GM21528 (cell line): ENCODE measurements around the gene STUB1.
"Not testable (repeated sequence)": the region's sequence is repeated elsewhere in the genome, so short reads cannot be mapped to it uniquely, and the experiment has no call there.

Source experiments
- ATAC-seq: cut with Tn5 transposase; IDR thresholded peaks from one replicate; pipeline ENCODE4 v1.9.1; 2021; ENCODE audit warnings: mild to moderate bottlenecking, moderate library complexity; ENCODE audit not compliant: unreplicated experiment, low FRiP score

STUB1 gene

DNA sequence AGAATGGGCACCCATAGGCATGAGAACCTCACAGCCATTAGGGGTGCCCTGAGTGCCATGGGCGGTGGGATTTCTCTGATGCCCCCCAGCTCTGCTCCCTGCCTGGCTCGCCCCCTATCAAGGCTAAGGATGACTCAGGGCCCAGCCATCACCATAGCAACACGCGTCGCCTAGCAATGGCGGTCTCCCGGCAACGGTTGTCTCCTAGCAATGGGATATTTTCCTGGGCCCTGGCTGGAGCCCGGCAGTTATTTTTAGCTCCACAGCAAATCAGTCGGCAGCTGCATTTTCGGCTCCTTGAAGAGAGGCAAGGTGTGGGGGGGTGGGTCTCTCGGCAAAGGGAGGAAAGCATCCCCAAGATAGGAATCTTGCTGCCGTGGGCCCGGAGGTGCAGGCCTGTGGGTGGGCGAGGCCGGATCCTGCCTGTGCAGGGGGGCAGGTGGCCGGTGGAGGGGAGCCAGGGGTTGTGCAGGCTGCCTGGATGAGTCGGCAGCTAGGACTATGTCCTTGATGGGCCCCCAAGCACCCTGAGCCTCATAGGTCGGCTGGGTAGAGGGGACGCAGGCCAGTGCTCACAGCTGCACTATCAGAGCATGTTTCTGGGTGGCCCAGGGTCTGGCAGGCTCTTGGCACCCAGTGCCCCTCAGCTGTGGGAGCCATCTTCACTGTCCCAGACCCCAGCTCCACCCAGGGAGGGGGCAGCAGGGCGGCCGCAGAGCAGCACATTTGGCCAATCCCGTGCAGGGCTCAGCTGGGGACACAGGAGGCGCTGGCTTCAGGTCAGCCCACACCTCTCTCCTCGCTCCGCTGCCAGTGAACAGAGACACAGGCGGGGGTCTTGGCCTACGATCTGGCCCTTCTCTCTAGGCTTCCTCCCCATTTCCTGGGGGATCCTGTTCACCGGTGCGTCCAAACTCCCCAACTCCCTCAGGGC is 29.6 kb downstream of the STUB1 start:
- no peak for ATAC-seq

DNA sequence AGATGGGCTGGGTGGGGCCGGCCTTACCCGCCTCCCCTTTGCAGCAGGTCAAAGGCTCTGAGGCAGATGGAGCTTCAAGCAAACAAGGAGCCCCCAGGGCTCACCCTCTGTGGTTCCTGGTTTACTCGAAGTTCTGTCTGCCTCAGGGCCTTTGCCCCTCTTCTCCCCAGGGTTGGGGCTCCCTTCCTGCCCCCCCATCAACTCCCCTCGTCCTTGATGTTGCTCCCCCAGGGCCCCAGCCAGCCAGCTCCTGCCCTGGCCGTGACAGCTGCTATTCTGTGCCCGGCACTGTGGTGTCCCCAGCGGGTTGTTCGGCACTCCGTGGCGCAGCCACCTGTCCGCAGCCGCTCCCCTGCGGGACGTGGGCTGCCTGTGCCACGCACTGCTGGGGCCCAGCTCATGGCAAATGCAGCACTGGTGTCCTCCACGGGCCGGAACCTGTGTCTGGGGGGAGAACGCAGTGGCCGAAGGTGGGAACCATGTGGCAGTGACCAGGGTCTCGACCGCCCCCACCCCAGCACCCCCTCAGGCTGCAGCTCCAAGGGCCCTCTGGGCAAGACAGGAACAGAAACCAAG is 30.4 kb downstream of the STUB1 start:
- no peak for ATAC-seq

DNA sequence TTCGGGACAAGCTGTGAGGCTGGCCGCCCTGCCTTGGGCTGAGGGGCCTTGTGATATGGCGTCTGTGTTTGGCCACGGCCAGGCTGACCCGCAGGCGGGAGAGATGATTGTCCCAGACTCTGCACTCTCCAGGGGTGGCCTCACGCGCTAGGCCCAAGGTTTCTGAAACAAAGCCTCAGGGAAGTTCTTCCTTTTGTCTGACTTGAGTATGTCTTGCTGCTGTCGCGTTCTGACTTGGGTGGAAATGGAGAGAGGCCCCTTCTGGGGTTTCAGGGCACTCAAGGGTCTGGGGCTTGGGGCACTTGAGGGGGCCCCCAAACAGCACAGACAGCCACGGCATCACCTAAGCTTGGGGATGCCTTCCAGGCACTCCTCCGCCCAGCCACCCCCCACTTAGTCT is 30.9 kb downstream of the STUB1 start:
- no peak for ATAC-seq

DNA sequence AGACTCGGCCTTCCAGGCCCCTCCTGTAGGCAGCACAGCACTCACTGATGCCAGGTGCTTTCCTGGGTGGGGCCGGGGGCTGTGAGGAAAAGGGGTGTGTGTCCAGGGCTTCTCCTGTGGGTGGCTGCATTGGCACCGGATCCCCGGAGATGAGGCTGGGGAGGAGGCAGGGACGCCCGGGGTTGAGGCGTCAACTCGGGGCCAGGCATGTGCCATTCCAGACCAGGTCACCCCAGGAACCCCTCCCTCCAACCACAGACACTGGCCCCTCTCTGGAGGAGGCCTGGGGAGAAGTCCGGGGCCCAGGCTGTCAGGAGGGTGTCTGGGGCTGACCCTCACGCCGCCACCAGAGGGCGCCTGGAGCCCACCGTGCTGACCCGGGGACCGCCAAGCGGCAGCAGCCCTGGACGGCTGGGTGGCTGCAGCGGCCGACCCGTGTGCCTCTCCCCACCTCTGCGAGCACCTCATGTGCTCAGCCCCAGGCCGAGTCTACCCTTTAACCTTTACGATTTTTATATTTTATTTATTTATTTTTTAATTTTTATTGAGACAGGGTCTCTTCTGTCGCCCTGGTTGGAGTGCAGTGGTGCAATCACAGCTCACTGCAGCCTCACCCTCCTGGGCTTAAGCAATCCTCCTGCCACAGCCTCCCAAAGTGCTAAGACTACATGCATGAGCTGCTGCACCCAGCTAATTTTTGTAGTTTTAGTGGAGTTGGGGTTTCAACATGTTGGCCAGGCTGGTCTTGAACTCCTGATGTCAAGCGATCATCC is 31.5 kb downstream of the STUB1 start:
- no peak for ATAC-seq

DNA sequence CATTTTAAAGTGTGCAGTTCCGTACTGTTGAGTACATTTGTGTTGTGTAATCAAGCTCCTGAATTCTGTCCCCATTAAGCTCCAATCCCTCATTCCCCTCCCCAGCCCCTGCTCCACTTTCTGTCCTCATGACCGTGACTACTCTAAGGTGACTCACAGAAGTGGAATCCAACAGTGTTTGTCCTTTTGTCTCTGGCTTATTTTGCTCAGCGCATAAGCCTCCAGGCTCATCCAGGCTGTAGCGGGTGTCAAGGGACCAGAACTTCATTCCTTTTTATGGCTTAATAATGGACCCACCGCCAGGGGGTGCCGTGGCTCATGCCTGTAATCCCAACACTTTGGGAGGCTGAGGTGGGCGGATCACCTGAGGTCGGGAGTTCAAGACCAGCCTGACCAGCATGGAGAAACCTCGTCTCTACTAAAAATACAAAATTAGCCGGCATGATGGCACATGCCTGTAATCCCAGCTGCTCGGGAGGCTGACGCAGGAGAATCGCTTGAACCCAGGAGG is 32.6 kb downstream of the STUB1 start:
- not testable (repeated sequence) for ATAC-seq

DNA sequence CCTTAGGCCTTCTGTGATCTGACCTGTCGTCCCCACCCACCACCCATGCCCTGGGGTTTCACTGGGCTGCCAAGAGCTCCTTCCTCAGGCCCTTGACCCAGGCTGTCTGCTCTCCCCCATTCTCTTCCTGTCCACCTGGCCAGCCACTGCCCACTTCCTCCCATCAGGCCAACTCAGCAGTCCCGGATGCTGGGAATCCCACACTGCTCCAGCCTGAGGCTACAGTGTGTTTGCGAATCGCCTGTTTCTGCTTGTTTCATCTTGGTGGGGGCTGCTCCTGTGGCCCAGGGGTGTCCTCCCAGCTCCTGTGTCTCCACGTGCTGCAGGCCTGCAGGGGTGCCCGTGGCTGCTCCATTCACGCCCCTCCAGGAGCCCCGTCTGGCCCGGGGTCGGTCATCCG is 33.9 kb downstream of the STUB1 start:
- no peak for ATAC-seq

DNA sequence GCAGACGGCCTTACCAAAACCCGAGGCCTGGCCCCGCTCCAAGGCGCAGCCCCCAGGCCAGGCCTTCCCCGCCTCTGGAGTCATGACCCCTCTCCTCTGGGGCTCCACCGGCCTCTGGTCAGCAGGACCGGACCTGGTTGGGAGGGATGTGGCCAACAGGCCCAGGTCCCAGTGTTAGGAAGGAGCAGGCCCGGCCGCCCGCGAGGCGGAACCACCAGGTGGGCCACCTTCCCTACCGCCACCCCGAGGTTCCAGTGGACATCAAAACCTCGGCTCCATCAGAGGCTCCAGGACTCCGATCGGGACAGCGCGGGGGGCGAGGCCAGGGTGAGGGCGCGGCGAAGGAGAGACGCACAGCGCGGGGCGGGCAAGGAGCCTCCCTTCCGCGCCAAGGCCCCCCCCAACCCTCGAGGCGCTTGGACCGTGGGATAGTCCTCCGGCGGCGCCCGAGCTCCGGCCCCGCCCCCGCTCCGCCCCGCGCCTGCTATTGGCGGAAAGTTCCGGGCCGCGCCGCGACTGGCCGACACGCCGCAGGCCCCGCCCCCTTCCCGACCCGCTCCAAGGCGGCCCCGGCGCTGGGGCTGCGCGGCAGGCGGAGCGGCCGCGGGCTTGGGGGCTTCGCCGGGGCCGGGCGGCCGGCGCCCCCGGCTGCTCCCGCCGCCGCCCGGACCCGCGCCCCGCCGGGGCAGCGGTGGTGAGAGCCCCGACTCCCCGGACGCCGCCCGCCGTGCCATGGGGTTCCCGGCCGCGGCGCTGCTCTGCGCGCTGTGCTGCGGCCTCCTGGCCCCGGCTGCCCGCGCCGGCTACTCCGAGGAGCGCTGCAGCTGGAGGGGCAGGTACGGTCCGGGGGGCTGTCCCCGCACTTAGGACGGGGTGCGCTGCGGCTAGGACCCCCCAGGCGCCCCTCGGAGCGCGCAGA is 34.6 kb downstream of the STUB1 start, which contains the start of gene METRN:
Gene METRN (plus strand): TSS at position 561 of the 919 bp plus-strand sequence. CDS start 172 bp downstream, at position 733.
- no peak for ATAC-seq

DNA sequence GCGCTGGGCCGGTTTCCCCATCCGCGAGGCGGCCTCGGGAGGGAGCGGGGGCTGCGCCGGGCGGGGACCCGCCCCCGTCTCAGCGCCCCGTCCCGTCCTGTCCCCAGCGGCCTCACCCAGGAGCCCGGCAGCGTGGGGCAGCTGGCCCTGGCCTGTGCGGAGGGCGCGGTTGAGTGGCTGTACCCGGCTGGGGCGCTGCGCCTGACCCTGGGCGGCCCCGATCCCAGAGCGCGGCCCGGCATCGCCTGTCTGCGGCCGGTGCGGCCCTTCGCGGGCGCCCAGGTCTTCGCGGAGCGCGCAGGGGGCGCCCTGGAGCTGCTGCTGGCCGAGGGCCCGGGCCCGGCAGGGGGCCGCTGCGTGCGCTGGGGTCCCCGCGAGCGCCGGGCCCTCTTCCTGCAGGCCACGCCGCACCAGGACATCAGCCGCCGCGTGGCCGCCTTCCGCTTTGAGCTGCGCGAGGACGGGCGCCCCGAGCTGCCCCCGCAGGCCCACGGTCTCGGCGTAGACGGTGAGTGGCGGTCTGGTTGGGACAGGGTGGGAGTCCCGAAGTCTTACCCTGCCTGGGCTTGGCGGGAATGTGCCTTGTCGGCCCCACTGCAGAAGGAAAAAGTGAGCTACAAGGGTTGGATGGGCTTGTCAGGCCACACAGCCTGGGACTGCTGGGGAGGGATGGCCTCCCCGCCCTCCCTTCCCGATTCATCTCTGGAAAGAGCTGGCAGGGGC is 35.4 kb downstream of the STUB1 start:
- no peak for ATAC-seq

DNA sequence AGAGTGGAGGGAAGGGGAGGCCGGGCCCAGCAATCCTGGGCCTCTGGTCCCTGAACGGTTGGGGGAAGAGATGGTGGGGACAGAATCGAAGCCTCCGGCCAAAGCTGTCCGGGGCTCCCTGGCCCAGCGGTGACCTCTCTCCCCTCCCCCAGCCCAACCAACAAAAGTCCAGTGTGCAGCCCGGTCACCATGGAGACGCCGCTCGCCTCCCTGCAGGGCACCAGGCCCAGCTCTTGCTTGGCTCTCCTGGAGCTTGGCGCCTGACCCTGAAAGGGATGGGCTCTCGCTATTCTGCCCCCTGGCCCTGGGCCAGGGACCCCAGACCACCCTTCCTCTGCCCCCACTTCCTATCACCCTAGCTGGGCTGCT is 36.0 kb downstream of the STUB1 start:
- ATAC-seq, result no peak

DNA sequence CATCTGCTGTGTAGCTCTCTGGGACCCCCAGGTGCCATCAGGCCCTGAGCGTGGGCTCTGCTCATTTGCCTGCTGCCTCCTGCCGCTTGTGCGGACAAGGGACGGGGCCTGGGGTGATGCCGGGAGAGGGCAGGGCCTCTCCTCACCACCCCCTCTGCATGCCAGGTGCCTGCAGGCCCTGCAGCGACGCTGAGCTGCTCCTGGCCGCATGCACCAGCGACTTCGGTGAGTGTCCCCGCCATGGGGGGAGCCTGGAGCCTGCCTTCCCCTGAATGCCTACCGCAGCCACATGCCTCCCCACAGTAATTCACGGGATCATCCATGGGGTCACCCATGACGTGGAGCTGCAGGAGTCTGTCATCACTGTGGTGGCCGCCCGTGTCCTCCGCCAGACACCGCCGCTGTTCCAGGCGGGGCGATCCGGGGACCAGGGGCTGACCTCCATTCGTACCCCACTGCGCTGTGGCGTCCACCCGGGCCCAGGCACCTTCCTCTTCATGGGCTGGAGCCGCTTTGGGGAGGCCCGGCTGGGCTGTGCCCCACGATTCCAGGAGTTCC is 36.6 kb downstream of the STUB1 start:
- no peak for ATAC-seq

DNA sequence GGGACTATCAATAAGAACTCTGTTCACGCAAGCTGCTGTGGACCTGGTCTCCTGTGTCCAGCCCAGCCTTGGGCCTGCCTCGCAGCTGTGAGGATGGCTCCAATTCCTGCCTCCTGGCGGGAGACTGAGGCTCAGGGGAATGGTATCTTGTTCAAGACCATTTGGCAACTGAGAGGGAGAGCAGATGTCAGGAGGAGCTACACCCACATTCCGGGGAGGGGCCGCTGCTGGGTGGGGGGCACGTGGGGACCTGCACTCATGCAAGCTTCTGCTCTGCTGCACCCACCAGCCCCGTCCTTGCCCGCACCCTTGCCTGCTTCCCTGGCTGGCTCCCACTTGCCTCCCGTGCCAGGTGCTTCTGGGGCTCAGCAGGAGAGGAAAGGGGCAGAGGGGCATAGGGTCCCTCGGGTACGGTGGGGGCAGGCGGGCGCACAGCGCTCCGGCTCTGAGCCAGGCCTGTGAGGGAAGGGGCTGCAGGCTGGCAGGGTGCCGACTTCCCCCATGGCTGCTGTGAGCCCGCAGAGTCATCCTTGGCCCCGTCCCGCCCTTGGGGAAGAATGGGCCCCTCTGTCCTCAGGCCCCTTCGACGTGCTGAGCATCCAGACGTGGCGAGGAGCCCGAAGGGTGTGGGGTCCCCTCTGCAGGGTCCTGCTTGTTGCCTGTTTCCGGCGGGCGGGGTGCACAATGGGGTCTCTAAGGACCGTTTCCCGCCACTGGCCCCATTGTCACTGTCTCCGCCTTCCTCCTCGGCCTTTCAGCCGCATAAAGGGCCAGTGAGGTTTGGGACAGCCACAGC is 37.4 kb downstream of the STUB1 start:
- no peak for ATAC-seq

DNA sequence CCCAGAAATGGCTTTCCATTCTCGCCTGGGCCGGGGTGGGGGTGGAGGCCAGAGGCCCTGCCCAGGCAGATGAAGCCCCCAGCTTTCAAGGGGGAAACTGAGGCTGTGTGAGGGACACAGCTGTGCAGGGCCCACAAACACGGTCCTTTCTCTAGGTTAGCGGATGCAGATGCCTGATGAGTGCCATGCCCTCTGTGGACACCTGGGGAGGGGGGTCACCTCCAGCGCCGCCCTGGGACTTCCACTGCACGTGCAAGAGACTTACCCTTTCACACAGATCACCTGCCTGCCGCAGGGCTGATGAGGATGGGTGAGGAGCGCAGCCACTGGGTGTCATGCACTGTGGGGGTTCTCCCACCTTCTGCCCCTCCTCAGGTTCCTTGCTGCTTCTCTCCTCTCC is 38.2 kb downstream of the STUB1 start:
- no peak for ATAC-seq

DNA sequence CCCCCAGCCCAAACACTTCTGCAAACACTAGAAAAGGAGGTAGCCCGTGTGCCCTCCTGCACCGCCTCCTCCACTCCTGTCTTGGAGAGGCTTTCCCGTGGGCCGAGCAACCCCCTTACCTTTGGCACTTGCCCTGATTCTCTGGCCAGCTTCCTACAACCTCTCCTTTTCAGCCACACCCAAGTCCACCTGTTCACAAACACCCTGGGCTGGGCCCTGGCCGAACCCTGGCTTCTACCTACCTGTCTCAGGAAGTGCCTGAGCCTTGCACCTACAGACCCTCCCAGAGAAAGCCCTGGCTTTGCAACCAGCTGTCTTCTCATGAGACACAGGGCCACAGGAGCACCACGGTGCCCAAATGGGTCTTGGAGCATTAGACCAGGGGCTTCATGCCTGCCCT is 38.7 kb downstream of the STUB1 start:
- ATAC-seq, result no peak

DNA sequence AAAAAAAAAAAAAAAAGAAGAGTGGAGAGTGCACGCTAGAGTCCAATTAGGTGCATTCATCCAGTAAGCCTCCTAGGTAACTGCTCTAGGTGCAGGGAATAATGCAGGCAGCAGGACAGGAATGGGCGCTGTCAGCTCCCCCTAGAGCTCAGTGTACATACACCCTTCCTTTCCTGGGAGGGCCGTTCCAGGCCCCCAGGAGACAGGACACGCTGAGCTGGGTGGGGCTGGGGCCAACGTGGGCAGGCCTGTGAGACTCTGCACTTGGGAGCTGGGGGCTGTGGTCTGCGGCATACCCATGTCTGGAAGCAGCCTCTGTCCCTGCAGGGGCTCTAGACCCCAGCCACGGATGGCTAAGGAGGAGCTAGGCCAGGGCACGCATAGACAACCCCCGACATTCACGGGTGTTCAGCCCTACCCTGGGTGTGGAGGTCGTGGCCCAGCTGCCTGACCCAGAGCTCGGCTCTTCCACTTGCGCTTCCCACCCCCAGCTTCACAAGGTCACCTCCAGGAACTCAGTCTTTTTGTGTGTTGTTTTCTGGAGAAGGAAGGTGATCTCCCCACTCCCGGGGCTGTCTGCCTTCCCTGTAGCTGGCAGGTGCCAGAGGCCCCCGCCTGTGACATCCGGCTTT is 39.7 kb downstream of the STUB1 start:
- ATAC-seq, result no peak

DNA sequence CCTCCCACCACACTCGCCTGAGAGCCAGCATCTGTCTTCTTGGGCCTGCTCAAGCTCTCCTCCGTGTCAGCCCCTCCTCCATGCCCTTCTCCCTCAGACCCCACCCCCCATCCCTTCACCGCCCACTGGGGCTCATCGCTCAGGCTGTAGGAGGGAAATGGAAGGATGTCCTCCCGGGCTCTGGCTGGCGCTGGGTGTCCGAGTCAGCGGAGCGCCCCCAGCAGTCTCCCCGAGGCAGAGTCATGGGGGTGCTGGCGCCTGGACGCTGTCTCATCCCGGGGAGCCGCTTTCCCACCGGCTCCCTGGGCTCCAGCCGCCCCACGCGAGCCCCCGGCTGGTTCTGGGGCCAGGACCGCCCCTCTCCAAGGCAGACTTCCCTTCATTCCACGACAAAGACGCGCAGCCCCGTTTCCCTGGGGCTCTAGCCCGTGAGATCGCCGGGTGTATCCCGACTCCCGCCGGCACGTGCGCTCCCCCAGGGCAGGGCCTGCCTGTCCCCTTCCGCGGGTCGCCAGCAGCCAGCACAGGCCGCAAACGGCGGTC is 40.3 kb downstream of the STUB1 start:
- ATAC-seq, result no peak

DNA sequence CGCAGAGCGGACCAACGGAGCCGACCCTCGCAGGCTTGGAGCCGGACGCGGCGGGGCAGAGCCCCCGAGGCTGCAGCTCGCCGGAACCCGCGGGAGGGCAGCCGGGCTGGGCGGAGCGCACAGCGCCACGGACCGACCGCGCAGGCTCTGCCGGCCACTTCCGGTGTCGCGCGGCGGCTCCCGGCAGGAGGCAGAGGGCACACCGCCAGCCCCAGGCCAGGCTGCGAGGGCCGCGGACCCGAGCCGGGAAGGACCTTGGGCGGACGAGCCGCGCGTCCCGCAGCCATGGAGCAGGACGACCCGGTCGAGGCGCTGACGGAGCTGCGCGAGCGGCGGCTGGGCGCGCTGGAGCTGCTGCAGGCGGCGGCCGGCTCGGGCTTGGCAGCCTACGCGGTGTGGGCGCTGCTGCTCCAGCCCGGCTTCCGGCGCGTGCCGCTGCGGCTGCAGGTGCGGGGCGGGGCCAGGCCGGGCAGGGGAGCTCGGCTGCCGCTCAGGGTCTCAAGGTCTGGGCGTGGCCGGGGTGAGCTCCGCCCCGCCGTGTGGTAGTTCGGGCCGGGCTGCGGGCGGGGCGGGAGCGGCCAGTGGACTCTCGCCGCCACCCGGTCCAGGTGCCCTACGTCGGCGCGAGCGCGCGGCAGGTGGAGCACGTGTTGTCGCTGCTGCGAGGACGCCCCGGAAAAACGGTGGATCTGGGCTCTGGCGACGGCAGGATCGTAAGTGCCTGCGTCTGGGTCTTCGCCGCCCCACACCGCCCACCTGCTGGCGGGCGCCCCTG is 41.0 kb downstream of the STUB1 start, which contains the start of gene ANTKMT:
Gene ANTKMT (plus strand): TSS at position 157 of the 775 bp plus-strand sequence. CDS start 129 bp downstream, at position 286.
- ATAC-seq, result peak; percentile 53
